ENCODE data around the gene NAA80. TPM values are rescaled to one million over a fixed set of nuclear protein-coding genes. Genes with fewer than 3 reads are reported as not detected.

Gene NAA80
- total and polyA plus RNA-seq, 2 of the 13 experiments (the other 11 are each of a cell fraction or from before 2014, with no cell fraction given): 3.4 to 8.7 TPM

- TF ChIP-seq PREB (CRISPR knock-in tag; IDR thresholded peaks at IDR 0.05): no peak
- no peak for TF ChIP-seq FOXP1 (IDR thresholded peaks at IDR 0.05)
- 0 out of 2 replicates have a peak, but pooled peaks have one; percentile 23 for TF ChIP-seq FOXP1 (CRISPR knock-in tag; IDR thresholded peaks at IDR 0.05)
- no peak for TF ChIP-seq MTF2 (CRISPR knock-in tag; IDR thresholded peaks at IDR 0.05; ENCODE audit: borderline replicate concordance)
- TF ChIP-seq HMGA1 (CRISPR knock-in tag; conservative IDR thresholded peaks at IDR 0.05): no peak
- peak; percentile 23; the same call in 1 of the 2 replicates for TF ChIP-seq PCBP1 (IDR thresholded peaks at IDR 0.05; ENCODE audit: borderline replicate concordance, low read depth, low read length)
- TF ChIP-seq TP53 (CRISPR knock-in tag; conservative IDR thresholded peaks at IDR 0.05): no peak; the same call in 1 of the 2 replicates
- TF ChIP-seq ZNF687 (CRISPR knock-in tag; IDR thresholded peaks at IDR 0.05): peak; percentile 95
- TF ChIP-seq RFX3 (CRISPR knock-in tag; IDR thresholded peaks at IDR 0.05): no peak
- TF ChIP-seq TMF1 (CRISPR knock-in tag; IDR thresholded peaks at IDR 0.05; ENCODE audit: low read depth): 0 out of 2 replicates have a peak, but pooled peaks have one; percentile 8
- no peak; the same call in 1 of the 2 replicates for TF ChIP-seq ZNF782 (CRISPR knock-in tag; IDR thresholded peaks at IDR 0.05; ENCODE audit: borderline replicate concordance)
- no peak for TF ChIP-seq NFE2L2 (IDR thresholded peaks at IDR 0.05; ENCODE audit: low read length)
- no peak for TF ChIP-seq ZBTB37 (CRISPR knock-in tag; IDR thresholded peaks at IDR 0.05)
- no peak; the same call in 1 of the 2 replicates for TF ChIP-seq ZNF777 (CRISPR knock-in tag; IDR thresholded peaks at IDR 0.05)
- no peak for TF ChIP-seq TCF7L2 (IDR thresholded peaks at IDR 0.05; ENCODE audit: low read depth, low read length)
- no peak for TF ChIP-seq IRF1 (CRISPR knock-in tag; IDR thresholded peaks at IDR 0.05; ENCODE audit: low read depth)
- 0 out of 2 replicates have a peak, but pooled peaks have one; percentile 62 for TF ChIP-seq GLI4 (CRISPR knock-in tag; IDR thresholded peaks at IDR 0.05; ENCODE audit: borderline replicate concordance)
- 0 out of 2 replicates have a peak, but pooled peaks have one; percentile 22 for TF ChIP-seq ETV6 (CRISPR knock-in tag; conservative IDR thresholded peaks at IDR 0.05)
- TF ChIP-seq SUZ12 (IDR thresholded peaks at IDR 0.05; ENCODE audit: low read depth, low read length): no peak
- no peak for TF ChIP-seq WIZ (CRISPR knock-in tag; IDR thresholded peaks at IDR 0.05)
- TF ChIP-seq NCOA2 (CRISPR knock-in tag; IDR thresholded peaks at IDR 0.05): 0 out of 2 replicates have a peak, but pooled peaks have one; percentile 8
- peak; percentile 26; the same call in 1 of the 2 replicates for TF ChIP-seq MXD1 (CRISPR knock-in tag; IDR thresholded peaks at IDR 0.05)
- TF ChIP-seq ZNF484 (CRISPR knock-in tag; IDR thresholded peaks at IDR 0.05; ENCODE audit: borderline replicate concordance, low read depth): no peak; the same call in 1 of the 2 replicates
Measured at GRCh38 chr3:50298836-50299637, at the start of gene NAA80, which contains the start of gene HYAL3 (continued).
